ENCODE results near the gene SENP2. TPM values are rescaled to one million over a fixed set of nuclear protein-coding genes. Genes with fewer than 3 reads are reported as not detected.

Gene SENP2
- total and polyA plus RNA-seq, 10 of the 15 experiments (the other 5 are each of a cell fraction or from before 2014, with no cell fraction given): 9.0 to 42.7 (median 25.1) TPM

DNA sequence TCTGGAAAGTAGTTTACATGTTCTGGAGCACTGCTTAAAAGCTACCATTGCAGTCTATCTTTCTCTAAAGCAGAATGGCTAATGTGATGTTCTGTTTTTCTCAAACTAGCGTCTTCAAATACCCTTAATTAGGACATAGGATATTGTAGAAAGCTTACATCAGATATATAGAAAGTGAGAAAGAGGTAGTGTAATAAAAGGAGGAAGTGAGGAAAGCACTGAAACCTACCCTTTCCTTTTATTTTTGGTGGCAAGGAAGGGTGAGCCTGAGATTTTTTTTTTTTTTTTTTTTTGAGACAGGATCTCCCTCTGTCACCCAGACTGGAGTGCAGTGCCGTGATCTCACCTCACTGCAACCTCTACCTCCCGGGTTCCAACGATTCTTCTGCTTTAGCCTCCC is 9.4 kb downstream of the SENP2 start (continued):
- peak; percentile 76 for TF ChIP-seq ATF7 (IDR thresholded peaks at IDR 0.05; ENCODE audit: low read depth)
- TF ChIP-seq SUPT20H (IDR thresholded peaks at IDR 0.05; ENCODE audit: borderline replicate concordance, control insufficient read depth, low read depth, low read length): no peak
- TF ChIP-seq E4F1 (IDR thresholded peaks at IDR 0.05; ENCODE audit: borderline replicate concordance, partially characterized antibody): no peak
- TF ChIP-seq RAD21 (IDR thresholded peaks at IDR 0.05; ENCODE audit: insufficient read depth, low read depth, low read length): no peak
- TF ChIP-seq ETV6 (conservative IDR thresholded peaks at IDR 0.05 in 1 of 2, IDR thresholded peaks at IDR 0.05 in 1 of 2; ENCODE audit: borderline replicate concordance in 1 of 2, low read depth in 1 of 2): peak in 1 of 2 experiments; percentile 68; a peak in 2 of 4 replicates
- TF ChIP-seq, protein P1, sequence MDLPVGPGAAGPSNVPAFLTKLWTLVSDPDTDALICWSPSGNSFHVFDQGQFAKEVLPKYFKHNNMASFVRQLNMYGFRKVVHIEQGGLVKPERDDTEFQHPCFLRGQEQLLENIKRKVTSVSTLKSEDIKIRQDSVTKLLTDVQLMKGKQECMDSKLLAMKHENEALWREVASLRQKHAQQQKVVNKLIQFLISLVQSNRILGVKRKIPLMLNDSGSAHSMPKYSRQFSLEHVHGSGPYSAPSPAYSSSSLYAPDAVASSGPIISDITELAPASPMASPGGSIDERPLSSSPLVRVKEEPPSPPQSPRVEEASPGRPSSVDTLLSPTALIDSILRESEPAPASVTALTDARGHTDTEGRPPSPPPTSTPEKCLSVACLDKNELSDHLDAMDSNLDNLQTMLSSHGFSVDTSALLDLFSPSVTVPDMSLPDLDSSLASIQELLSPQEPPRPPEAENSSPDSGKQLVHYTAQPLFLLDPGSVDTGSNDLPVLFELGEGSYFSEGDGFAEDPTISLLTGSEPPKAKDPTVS (IDR thresholded peaks at IDR 0.05; ENCODE audit: low read depth, low read length): no peak
- TF ChIP-seq ZZZ3 (IDR thresholded peaks at IDR 0.05; ENCODE audit: control insufficient read depth, insufficient read length, low read depth): no peak
- no peak for TF ChIP-seq SIX5 (IDR thresholded peaks at IDR 0.05; ENCODE audit: low read depth, low read length, severe bottlenecking)
- no peak for TF ChIP-seq STAT1 (conservative IDR thresholded peaks at IDR 0.05)
- TF ChIP-seq JUNB (IDR thresholded peaks at IDR 0.05): peak; percentile 46; the same call in 1 of the 2 replicates
- 0 out of 2 replicates have a peak, but pooled peaks have one; percentile 18 for TF ChIP-seq GABPA (IDR thresholded peaks at IDR 0.05; ENCODE audit: low read depth)
- TF ChIP-seq MEF2A (IDR thresholded peaks at IDR 0.05; ENCODE audit: insufficient read depth, low read depth, low read length): no peak
- TF ChIP-seq MTA2 (IDR thresholded peaks at IDR 0.05; ENCODE audit: low read depth): peak; percentile 49; the same call in 1 of the 2 replicates
- peak; percentile 51 to 71; a peak in 3 of 4 replicates for TF ChIP-seq IKZF2 (IDR thresholded peaks at IDR 0.05)
- TF ChIP-seq, protein P2, sequence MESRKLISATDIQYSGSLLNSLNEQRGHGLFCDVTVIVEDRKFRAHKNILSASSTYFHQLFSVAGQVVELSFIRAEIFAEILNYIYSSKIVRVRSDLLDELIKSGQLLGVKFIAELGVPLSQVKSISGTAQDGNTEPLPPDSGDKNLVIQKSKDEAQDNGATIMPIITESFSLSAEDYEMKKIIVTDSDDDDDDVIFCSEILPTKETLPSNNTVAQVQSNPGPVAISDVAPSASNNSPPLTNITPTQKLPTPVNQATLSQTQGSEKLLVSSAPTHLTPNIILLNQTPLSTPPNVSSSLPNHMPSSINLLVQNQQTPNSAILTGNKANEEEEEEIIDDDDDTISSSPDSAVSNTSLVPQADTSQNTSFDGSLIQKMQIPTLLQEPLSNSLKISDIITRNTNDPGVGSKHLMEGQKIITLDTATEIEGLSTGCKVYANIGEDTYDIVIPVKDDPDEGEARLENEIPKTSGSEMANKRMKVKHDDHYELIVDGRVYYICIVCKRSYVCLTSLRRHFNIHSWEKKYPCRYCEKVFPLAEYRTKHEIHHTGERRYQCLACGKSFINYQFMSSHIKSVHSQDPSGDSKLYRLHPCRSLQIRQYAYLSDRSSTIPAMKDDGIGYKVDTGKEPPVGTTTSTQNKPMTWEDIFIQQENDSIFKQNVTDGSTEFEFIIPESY (IDR thresholded peaks at IDR 0.05): no peak
- no peak for TF ChIP-seq GATAD2B (conservative IDR thresholded peaks at IDR 0.05; ENCODE audit: low read depth)
- TF ChIP-seq, protein P3, sequence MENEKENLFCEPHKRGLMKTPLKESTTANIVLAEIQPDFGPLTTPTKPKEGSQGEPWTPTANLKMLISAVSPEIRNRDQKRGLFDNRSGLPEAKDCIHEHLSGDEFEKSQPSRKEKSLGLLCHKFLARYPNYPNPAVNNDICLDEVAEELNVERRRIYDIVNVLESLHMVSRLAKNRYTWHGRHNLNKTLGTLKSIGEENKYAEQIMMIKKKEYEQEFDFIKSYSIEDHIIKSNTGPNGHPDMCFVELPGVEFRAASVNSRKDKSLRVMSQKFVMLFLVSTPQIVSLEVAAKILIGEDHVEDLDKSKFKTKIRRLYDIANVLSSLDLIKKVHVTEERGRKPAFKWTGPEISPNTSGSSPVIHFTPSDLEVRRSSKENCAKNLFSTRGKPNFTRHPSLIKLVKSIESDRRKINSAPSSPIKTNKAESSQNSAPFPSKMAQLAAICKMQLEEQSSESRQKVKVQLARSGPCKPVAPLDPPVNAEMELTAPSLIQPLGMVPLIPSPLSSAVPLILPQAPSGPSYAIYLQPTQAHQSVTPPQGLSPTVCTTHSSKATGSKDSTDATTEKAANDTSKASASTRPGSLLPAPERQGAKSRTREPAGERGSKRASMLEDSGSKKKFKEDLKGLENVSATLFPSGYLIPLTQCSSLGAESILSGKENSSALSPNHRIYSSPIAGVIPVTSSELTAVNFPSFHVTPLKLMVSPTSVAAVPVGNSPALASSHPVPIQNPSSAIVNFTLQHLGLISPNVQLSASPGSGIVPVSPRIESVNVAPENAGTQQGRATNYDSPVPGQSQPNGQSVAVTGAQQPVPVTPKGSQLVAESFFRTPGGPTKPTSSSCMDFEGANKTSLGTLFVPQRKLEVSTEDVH (IDR thresholded peaks at IDR 0.05; ENCODE audit: low read depth, partially characterized antibody): no peak
- TF ChIP-seq RELB (IDR thresholded peaks at IDR 0.05; ENCODE audit: low read depth): 0 out of 2 replicates have a peak, but pooled peaks have one; percentile 29
- peak; percentile 52; the same call in 1 of the 2 replicates for TF ChIP-seq CREB1 (IDR thresholded peaks at IDR 0.05; ENCODE audit: low read depth)

All from GM12878 (cell line).